A673 (cell line): Measurements from ENCODE around the gene CSKMT. TPM values are rescaled to one million over a fixed set of nuclear protein-coding genes. Genes with fewer than 3 reads are reported as not detected.

Source experiments
- BruUV-seq: library from RNA; stranded (reverse); fragments of 400-500 nt; replicated peaks from 2 replicates; lab custom pipeline; 2021; lab: Mats Ljungman, UMichigan
- CTCF ChIA-PET: fragments of 300-600 bp; sonication (Branson Sonifier 250); formaldehyde crosslinking; loops from one replicate; lab custom pipeline; 2022; ENCODE audit warnings: antibody characterized with exemption; lab: Charles Lee
- POLR2A ChIA-PET: fragments of 300-600 bp; sonication (Branson Sonifier 250); formaldehyde crosslinking; loops from one replicate; lab custom pipeline; 2022; ENCODE audit warnings: antibody characterized with exemption; ENCODE audit not compliant: low non-redundant PET; lab: Charles Lee
- DNase-seq: peaks from one replicate; pipeline ENCODE4 v3.0.0-alpha.2; 2015; ENCODE audit warnings: low spot score
- H3K27ac ChIP-seq: fragments of 200-600 bp; sonication (generic); 2 replicates; pipeline ENCODE4 v1.5.1; 2016; ENCODE audit warnings: mixed run types, low read depth, mild to moderate bottlenecking, mixed read lengths, antibody characterized with exemption, low read length; ENCODE audit not compliant: poor library complexity, severe bottlenecking
- H3K27me3 ChIP-seq: fragments of 200-600 bp; sonication (generic); replicated peaks from 2 replicates; pipeline ENCODE4 v1.6.1; 2017; ENCODE audit warnings: mixed run types, low read depth, mild to moderate bottlenecking, mixed read lengths, antibody characterized with exemption, low read length; ENCODE audit not compliant: insufficient read depth, poor library complexity
- H3K36me3 ChIP-seq: fragments of 200-600 bp; sonication (generic); 2 replicates; pipeline ENCODE4 v1.6.1; 2016; ENCODE audit warnings: mixed run types, mild to moderate bottlenecking, mixed read lengths, antibody characterized with exemption, low read length; ENCODE audit not compliant: insufficient read depth, poor library complexity, severe bottlenecking
- H3K4me1 ChIP-seq: fragments of 200-600 bp; sonication (generic); 2 replicates; pipeline ENCODE4 v1.6.1; 2017; ENCODE audit warnings: mixed run types, mild to moderate bottlenecking, mixed read lengths, antibody characterized with exemption, low read length; ENCODE audit not compliant: insufficient read depth, poor library complexity, severe bottlenecking
- H3K4me3 ChIP-seq: fragments of 200-600 bp; sonication (generic); 2 replicates; pipeline ENCODE4 v1.5.1; 2016; ENCODE audit warnings: low read depth, mixed run types, mild to moderate bottlenecking, mixed read lengths, low read length; ENCODE audit not compliant: poor library complexity, severe bottlenecking
- H3K9me3 ChIP-seq: fragments of 200-600 bp; sonication (generic); 2 replicates; pipeline ENCODE4 v1.6.1; 2016; ENCODE audit warnings: mixed run types, low read depth, mild to moderate bottlenecking, mixed read lengths, antibody characterized with exemption, low read length; ENCODE audit not compliant: poor library complexity, severe bottlenecking
- CTCF ChIP-seq: fragments of 300-800, 200-600 bp; sonication (generic); conservative IDR thresholded peaks from 2 replicates; pipeline ENCODE4 v1.5.1; 2017; ENCODE audit warnings: low read depth, mild to moderate bottlenecking, antibody characterized with exemption, low read length, moderate library complexity, mixed read lengths
- EZH2 ChIP-seq: fragments of 200-600 bp; sonication (generic); IDR thresholded peaks from 2 replicates; pipeline ENCODE4 v1.6.1; 2017; ENCODE audit warnings: borderline replicate concordance, low read depth, mild to moderate bottlenecking, mixed read lengths, antibody characterized with exemption, low read length; ENCODE audit not compliant: poor library complexity, severe bottlenecking
- intact Hi-C: fragments of 100-400 bp; cut with micrococcal nuclease; formaldehyde crosslinking; loops from one replicate; pipeline ENCODE4 v1.10.0; 2022; ENCODE audit not compliant: unreplicated experiment
- total RNA-seq: library from RNA; stranded (reverse); gene quantifications from 2 replicates; pipeline ENCODE4 v1.2.3, GENCODE V29; 2021

The CSKMT gene
- total RNA-seq, 1 experiment from 2014 or later, result 68.8 TPM

GRCh38 chr11:62680825-62681240 lies 15.7 kb downstream of the CSKMT start:
- DNase-seq, result peak; percentile 89
- H3K4me1 ChIP-seq, result peaks cover 23% of the 10 kb centered on the region

GRCh38 chr11:62682518-62682917 lies 17.4 kb downstream of the CSKMT start:
- POLR2A ChIA-PET, result no interaction called here

More at GRCh38 chr11:62680825-62681240, 15.7 kb downstream of the CSKMT start:
- CTCF ChIA-PET, result interaction anchor here (0.6 to 1.5 kb wide), 3 partner anchors 14 to 888 kb away, joined by 3 to 14 read pairs (median 11); partner anchors contain the start of gene FEN1
- H3K9me3 ChIP-seq, result no peaks in the 10 kb centered on the region
- peaks cover 16% of the 10 kb centered on the region for H3K36me3 ChIP-seq
- no peak overlapping the region for H3K4me3 ChIP-seq
- POLR2A ChIA-PET, result interaction anchor here (0.6 to 1.2 kb wide), 4 partner anchors 9 to 138 kb away, joined by 3 to 8 read pairs (median 4); partner anchors contain the start of genes C11orf98, CSKMT and UQCC3
- intact Hi-C loops, result no loop called here
- H3K27me3 ChIP-seq, result no peaks in the 10 kb centered on the region
- H3K27ac ChIP-seq, result peak overlapping the region; percentile 48
- peak; percentile 66 for TF ChIP-seq CTCF
- no peak for TF ChIP-seq EZH2
- no TSS peak for BruUV-seq

More at GRCh38 chr11:62682518-62682917, 17.4 kb downstream of the CSKMT start:
- H3K4me1 ChIP-seq, result peaks cover 15% of the 10 kb centered on the region
- no peaks in the 10 kb centered on the region for H3K27me3 ChIP-seq
- no peak for DNase-seq
- BruUV-seq, result no TSS peak
- intact Hi-C loops, result no loop called here
- H3K4me3 ChIP-seq, result no peak overlapping the region
- H3K36me3 ChIP-seq, result peaks cover 2% of the 10 kb centered on the region
- H3K27ac ChIP-seq, result no peak overlapping the region
- CTCF ChIA-PET, result interaction anchor here (0.6 kb wide), 1 partner anchor 258 kb away, joined by 6 read pairs; no protein-coding TSS in a partner anchor
- no peaks in the 10 kb centered on the region for H3K9me3 ChIP-seq
- TF ChIP-seq CTCF, result no peak
- TF ChIP-seq EZH2, result no peak
